ENCODE results near the gene GADL1.

The GADL1 gene

DNA sequence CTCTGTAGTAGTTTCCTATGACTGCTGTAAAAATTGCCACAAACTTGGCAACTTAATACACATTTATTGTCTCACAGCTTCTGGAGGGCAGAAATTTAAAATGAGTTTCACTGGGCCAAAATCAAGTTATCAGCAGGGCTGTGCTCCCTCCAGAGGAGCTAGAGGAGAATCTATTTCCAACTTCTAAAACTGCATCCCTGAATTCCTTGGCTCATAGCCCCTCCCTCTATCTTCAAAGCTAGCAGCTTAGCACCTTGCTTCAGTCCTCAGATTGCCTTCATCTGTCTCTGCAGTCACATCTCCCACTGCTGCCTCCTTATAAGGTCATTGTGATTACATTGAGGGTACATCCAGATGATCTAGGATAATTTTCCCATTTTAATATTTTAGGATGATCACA is 17.8 kb upstream of the GADL1 start:
- no peak overlapping the region for H3K4me3 Mint-ChIP-seq

GRCh38 chr3:30908456-30909037 is 14.1 kb upstream of the GADL1 start:
- ATAC-seq (ENCODE audit: low read depth), result no peak
- Mint-ChIP-seq H3K36me3 (no peaks in the 10 kb centered on the region), H3K4me1 (no peaks in the 10 kb centered on the region), H3K27me3 (peaks cover 4% of the 10 kb centered on the region), H3K27ac (no peak overlapping the region), H3K4me3 (no peak overlapping the region), H3K9me3 (peaks cover 1% of the 10 kb centered on the region)
- DNase-seq (ENCODE audit: low spot score in 2 of 2), result no peak

More for the DNA sequence above, 17.8 kb upstream of the GADL1 start:
- Mint-ChIP-seq H3K4me1 (no peaks in the 10 kb centered on the region), H3K27ac (no peak overlapping the region), H3K27me3 (peaks cover 3% of the 10 kb centered on the region), H3K36me3 (no peaks in the 10 kb centered on the region), H3K9me3 (no peaks in the 10 kb centered on the region)
- ATAC-seq (ENCODE audit: low read depth), result no peak
- DNase-seq (ENCODE audit: low spot score in 2 of 2), result no peak

DNA sequence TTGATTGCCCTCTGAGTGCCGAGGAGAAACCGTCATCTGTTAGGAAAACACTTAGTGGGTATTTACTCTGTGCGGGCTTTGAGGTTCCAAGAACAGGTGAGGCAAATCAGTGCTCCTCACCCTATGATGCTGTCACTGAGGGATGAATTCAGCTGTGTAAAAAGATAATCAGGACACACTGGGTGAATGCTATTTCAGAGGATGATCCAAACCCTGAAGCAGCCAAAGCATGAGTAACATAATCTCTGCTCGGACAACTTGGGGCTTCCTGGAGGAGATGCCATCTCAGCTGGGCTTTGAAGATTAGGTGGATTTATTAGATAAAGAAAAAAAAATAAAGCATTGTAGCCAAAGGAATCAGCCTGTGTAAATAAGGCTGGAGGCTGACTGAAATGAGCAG is 10.5 kb upstream of the GADL1 start:
- no peak overlapping the region for H3K27ac Mint-ChIP-seq
- no peak for ATAC-seq (ENCODE audit: low read depth)
- no peak overlapping the region for H3K4me3 Mint-ChIP-seq
- H3K27me3 Mint-ChIP-seq, result peaks cover 3% of the 10 kb centered on the region
- no peaks in the 10 kb centered on the region for H3K4me1 Mint-ChIP-seq
- H3K36me3 Mint-ChIP-seq, result no peaks in the 10 kb centered on the region
- DNase-seq (ENCODE audit: low spot score in 2 of 2), result no peak
- H3K9me3 Mint-ChIP-seq, result peaks cover 1% of the 10 kb centered on the region

- DNase-seq (ENCODE audit: low spot score in 2 of 2) (no peak), ATAC-seq (ENCODE audit: low read depth) (no peak)
- H3K36me3 Mint-ChIP-seq, result no peaks in the 10 kb centered on the region
- no peaks in the 10 kb centered on the region for H3K9me3 Mint-ChIP-seq
- peaks cover 6% of the 10 kb centered on the region for H3K4me1 Mint-ChIP-seq
- no peak overlapping the region for H3K4me3 Mint-ChIP-seq
- no peak overlapping the region for H3K27ac Mint-ChIP-seq
- H3K27me3 Mint-ChIP-seq, result peaks cover 2% of the 10 kb centered on the region
Observed at GRCh38 chr3:30895329-30895728, 868 bp upstream of the GADL1 start.

GRCh38 chr3:30893678-30894325 is 659 bp downstream of the GADL1 start:
- no peak overlapping the region for H3K4me3 Mint-ChIP-seq
- no peak overlapping the region for H3K27ac Mint-ChIP-seq
- no peaks in the 10 kb centered on the region for H3K36me3 Mint-ChIP-seq
- ATAC-seq (ENCODE audit: low read depth), result no peak
- no peak for DNase-seq (ENCODE audit: low spot score in 2 of 2)
- no peaks in the 10 kb centered on the region for H3K9me3 Mint-ChIP-seq
- H3K27me3 Mint-ChIP-seq, result peaks cover 3% of the 10 kb centered on the region
- peaks cover 6% of the 10 kb centered on the region for H3K4me1 Mint-ChIP-seq

DNA sequence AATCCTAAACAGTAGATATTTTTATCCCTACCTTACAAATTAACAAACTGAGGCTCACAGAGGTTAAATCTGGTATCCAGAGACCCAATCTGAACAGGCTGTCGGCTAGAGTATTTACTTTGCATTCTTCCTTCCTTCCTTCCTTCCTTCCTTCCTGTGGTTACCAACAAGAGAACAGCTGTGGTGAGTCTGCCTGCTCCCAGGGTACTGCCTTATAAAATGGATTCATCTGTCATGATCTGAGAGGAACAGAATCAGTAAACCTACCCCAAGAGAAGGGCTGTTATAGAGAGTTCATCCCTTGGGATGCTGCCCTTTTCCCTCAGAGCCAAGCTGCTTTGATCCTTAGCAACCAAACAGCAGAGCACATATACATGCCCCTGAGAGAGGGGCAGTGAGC is 3.6 kb downstream of the GADL1 start:
- peaks cover 6% of the 10 kb centered on the region for H3K4me1 Mint-ChIP-seq
- H3K27ac Mint-ChIP-seq, result no peak overlapping the region
- ATAC-seq (ENCODE audit: low read depth), result no peak
- no peaks in the 10 kb centered on the region for H3K36me3 Mint-ChIP-seq
- DNase-seq (ENCODE audit: low spot score in 2 of 2), result no peak
- no peak overlapping the region for H3K4me3 Mint-ChIP-seq
- H3K9me3 Mint-ChIP-seq, result peaks cover 2% of the 10 kb centered on the region
- peaks cover 8% of the 10 kb centered on the region for H3K27me3 Mint-ChIP-seq

DNA sequence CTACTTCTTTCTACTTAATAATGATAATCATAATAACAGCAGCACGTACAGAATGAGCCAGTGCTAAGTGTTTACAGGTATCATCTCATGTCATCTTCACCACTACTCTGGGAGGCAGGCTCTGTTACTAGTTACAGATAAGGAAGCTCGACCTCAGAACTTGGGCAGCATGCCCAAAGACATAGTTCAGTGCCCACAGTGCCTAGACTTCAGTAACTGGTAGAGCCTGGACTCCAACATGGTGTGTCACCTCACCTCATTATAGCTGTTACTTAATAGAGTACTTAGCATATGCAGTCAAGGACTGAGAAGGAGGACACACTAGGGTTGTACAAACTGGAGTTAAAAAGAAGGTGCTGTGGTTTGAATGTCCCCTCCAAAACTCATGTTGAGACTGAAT is 7.6 kb downstream of the GADL1 start:
- Mint-ChIP-seq H3K27me3 (peaks cover 13% of the 10 kb centered on the region), H3K9me3 (peaks cover 4% of the 10 kb centered on the region), H3K27ac (no peak overlapping the region), H3K4me1 (peaks cover 6% of the 10 kb centered on the region), H3K4me3 (no peak overlapping the region), H3K36me3 (no peaks in the 10 kb centered on the region)
- no peak for DNase-seq (ENCODE audit: low spot score in 2 of 2)
- ATAC-seq (ENCODE audit: low read depth), result no peak

- no peak for ATAC-seq (ENCODE audit: low read depth)
- no peaks in the 10 kb centered on the region for H3K4me1 Mint-ChIP-seq
- no peaks in the 10 kb centered on the region for H3K36me3 Mint-ChIP-seq
- peaks cover under 1% of the 10 kb centered on the region for H3K9me3 Mint-ChIP-seq
- DNase-seq (ENCODE audit: low spot score in 2 of 2), result no peak
- H3K27me3 Mint-ChIP-seq, result peaks cover 6% of the 10 kb centered on the region
- no peak overlapping the region for H3K4me3 Mint-ChIP-seq
- H3K27ac Mint-ChIP-seq, result no peak overlapping the region
Observed at GRCh38 chr3:30878862-30879261, 15.6 kb downstream of the GADL1 start.

DNA sequence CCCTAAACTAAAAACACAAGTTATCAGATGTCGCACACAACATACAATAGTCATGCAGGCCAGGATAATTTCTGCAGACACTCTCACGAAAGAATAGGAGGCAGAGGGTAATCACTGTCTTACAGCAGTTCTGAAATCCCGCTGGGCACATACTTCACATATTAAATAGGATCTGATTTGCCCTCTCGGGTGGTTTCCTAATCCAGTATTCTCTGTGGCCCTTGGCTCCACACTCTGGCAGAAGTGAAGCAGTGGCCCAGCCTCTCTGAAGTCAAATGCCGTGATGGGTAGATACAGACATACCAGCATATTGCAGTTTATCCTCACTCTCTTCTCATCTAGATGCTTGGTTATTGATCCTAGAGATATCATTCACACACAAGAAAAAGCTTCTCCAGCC is 19.0 kb downstream of the GADL1 start:
- H3K9me3 Mint-ChIP-seq, result no peaks in the 10 kb centered on the region
- H3K4me1 Mint-ChIP-seq, result no peaks in the 10 kb centered on the region
- H3K27me3 Mint-ChIP-seq, result peaks cover 2% of the 10 kb centered on the region
- H3K4me3 Mint-ChIP-seq, result no peak overlapping the region
- H3K27ac Mint-ChIP-seq, result no peak overlapping the region
- ATAC-seq (ENCODE audit: low read depth) (no peak), DNase-seq (ENCODE audit: low spot score in 2 of 2) (no peak)
- no peaks in the 10 kb centered on the region for H3K36me3 Mint-ChIP-seq

DNA sequence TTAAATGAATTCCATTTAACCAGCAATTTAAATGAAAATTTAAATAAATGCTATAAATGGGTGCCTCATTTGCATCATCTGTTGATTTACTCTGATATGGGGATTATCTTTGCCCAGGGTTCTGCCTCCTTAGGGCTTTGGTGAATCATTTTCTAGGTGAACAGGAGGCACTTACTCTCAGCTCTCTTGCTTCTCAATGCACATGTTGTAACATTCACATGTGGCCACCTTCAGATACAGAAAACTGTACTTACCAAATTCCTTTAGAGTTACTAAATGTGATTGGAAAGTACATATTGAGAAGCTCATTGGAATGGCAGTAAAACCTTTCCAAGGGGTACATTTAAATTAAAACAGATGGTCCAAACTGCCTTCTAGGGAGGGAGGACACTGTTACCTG is 20.8 kb downstream of the GADL1 start:
- Mint-ChIP-seq H3K4me1 (no peaks in the 10 kb centered on the region), H3K9me3 (no peaks in the 10 kb centered on the region), H3K4me3 (no peak overlapping the region), H3K27ac (no peak overlapping the region), H3K27me3 (peaks cover 6% of the 10 kb centered on the region), H3K36me3 (no peaks in the 10 kb centered on the region)
- ATAC-seq (ENCODE audit: low read depth) (no peak), DNase-seq (ENCODE audit: low spot score in 2 of 2) (no peak)

GRCh38 chr3:30872879-30873278 is 21.6 kb downstream of the GADL1 start:
- Mint-ChIP-seq H3K4me3 (no peak overlapping the region), H3K9me3 (no peaks in the 10 kb centered on the region), H3K4me1 (no peaks in the 10 kb centered on the region), H3K36me3 (no peaks in the 10 kb centered on the region), H3K27ac (no peak overlapping the region), H3K27me3 (peaks cover 6% of the 10 kb centered on the region)
- no peak for DNase-seq (ENCODE audit: low spot score in 2 of 2)
- no peak for ATAC-seq (ENCODE audit: low read depth)

DNA sequence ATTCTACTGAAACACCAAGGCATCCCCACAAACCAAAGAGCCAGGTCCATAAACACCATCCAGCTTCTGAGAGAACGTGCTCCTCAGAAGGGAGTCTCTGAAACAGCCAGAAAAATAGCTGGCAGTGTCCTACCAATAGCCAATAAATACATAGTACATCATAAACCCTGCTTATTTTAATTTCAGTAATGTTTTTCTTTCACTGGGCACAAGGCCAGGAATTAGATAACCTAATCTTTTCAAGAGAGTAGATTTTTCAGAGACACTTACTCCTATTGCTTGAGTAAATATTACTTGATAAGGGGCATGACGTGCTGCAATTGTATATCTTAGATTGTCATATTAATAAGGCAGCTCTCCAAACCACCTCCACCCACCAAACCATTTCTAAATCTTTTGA is 22.7 kb downstream of the GADL1 start:
- H3K36me3 Mint-ChIP-seq, result no peaks in the 10 kb centered on the region
- no peak for DNase-seq (ENCODE audit: low spot score in 2 of 2)
- peaks cover 6% of the 10 kb centered on the region for H3K27me3 Mint-ChIP-seq

GRCh38 chr3:30864836-30865235 is 29.6 kb downstream of the GADL1 start:
- ATAC-seq (ENCODE audit: low read depth) (no peak), DNase-seq (ENCODE audit: low spot score in 2 of 2) (no peak)
- H3K27ac Mint-ChIP-seq, result no peak overlapping the region
- no peak overlapping the region for H3K4me3 Mint-ChIP-seq
- H3K27me3 Mint-ChIP-seq, result peaks cover 4% of the 10 kb centered on the region
- H3K9me3 Mint-ChIP-seq, result no peaks in the 10 kb centered on the region
- H3K4me1 Mint-ChIP-seq, result no peaks in the 10 kb centered on the region
- no peaks in the 10 kb centered on the region for H3K36me3 Mint-ChIP-seq

More for the DNA sequence above, 22.7 kb downstream of the GADL1 start:
- H3K9me3 Mint-ChIP-seq, result no peaks in the 10 kb centered on the region
- no peak for ATAC-seq (ENCODE audit: low read depth)
- H3K4me3 Mint-ChIP-seq, result no peak overlapping the region
- H3K4me1 Mint-ChIP-seq, result no peaks in the 10 kb centered on the region
- no peak overlapping the region for H3K27ac Mint-ChIP-seq

- no peaks in the 10 kb centered on the region for H3K9me3 Mint-ChIP-seq
- H3K4me1 Mint-ChIP-seq, result no peaks in the 10 kb centered on the region
- H3K4me3 Mint-ChIP-seq, result no peak overlapping the region
- H3K27ac Mint-ChIP-seq, result no peak overlapping the region
- DNase-seq (ENCODE audit: low spot score in 2 of 2), result no peak
- no peak for ATAC-seq (ENCODE audit: low read depth)
- H3K36me3 Mint-ChIP-seq, result no peaks in the 10 kb centered on the region
- H3K27me3 Mint-ChIP-seq, result peaks cover 4% of the 10 kb centered on the region
Observed at GRCh38 chr3:30864132-30864531, 30.3 kb downstream of the GADL1 start.

DNA sequence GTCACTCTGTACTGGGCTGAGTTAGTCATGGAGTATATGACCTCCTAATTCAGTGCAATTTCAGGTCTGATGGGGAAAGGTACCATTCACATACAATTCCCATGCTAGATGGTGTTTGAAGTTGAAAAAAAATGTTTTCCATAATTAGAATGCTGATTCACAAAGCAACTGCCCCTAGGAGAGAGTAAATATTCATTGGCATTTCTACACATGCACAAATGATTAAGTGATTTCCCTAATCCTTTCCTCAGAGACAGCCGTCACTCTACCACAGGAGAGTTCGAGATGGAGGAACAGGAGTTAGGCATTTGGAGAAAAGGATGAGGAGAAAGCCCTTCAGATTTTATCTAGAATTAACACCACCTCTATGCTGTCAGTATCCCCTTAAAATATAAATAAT is 32.5 kb downstream of the GADL1 start:
- no peaks in the 10 kb centered on the region for H3K4me1 Mint-ChIP-seq
- DNase-seq (ENCODE audit: low spot score in 2 of 2), result no peak
- ATAC-seq (ENCODE audit: low read depth), result no peak
- no peaks in the 10 kb centered on the region for H3K9me3 Mint-ChIP-seq
- H3K4me3 Mint-ChIP-seq, result no peak overlapping the region
- no peaks in the 10 kb centered on the region for H3K36me3 Mint-ChIP-seq
- H3K27me3 Mint-ChIP-seq, result peaks cover 4% of the 10 kb centered on the region
- no peak overlapping the region for H3K27ac Mint-ChIP-seq

Data from memory B cell (primary cell).